ENCODE results near the gene FYN.
"Not testable (repeated sequence)": the region's sequence is repeated elsewhere in the genome, so short reads cannot be mapped to it uniquely, and the experiment has no call there.

Gene FYN

DNA sequence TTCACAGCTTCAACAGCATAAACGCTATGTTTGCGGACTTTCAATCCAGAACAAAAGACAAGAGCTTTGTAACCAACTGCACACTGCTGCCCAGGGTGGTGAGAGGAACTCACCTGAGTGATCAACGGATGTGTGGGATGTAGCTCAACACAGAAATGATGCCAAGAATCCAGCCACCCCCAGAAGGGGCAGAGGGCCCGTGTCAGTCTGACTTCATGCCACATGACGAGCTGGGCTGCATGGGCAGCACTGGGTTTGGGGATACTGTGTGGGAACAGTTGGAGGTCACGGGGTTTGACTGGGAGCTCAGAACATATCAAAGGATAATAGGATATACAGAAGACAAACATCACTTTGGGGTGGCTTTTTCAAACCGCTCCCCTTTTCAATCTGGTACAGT, 188.2 kb downstream of the FYN start:
- TF ChIP-seq, protein P1, sequence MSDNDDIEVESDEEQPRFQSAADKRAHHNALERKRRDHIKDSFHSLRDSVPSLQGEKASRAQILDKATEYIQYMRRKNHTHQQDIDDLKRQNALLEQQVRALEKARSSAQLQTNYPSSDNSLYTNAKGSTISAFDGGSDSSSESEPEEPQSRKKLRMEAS (IDR thresholded peaks at IDR 0.05; ENCODE audit: low read depth, low read length): no peak
- TF ChIP-seq POLR2A (IDR thresholded peaks at IDR 0.05; ENCODE audit: extremely low read depth, insufficient read length) (no peak), MYC (IDR thresholded peaks at IDR 0.05; ENCODE audit: low read depth, low read length) (no peak)
- TF ChIP-seq, protein P2, sequence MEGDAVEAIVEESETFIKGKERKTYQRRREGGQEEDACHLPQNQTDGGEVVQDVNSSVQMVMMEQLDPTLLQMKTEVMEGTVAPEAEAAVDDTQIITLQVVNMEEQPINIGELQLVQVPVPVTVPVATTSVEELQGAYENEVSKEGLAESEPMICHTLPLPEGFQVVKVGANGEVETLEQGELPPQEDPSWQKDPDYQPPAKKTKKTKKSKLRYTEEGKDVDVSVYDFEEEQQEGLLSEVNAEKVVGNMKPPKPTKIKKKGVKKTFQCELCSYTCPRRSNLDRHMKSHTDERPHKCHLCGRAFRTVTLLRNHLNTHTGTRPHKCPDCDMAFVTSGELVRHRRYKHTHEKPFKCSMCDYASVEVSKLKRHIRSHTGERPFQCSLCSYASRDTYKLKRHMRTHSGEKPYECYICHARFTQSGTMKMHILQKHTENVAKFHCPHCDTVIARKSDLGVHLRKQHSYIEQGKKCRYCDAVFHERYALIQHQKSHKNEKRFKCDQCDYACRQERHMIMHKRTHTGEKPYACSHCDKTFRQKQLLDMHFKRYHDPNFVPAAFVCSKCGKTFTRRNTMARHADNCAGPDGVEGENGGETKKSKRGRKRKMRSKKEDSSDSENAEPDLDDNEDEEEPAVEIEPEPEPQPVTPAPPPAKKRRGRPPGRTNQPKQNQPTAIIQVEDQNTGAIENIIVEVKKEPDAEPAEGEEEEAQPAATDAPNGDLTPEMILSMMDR (IDR thresholded peaks at IDR 0.05; ENCODE audit: low read depth, low read length): no peak
- H3K4me3 ChIP-seq (ENCODE audit: low read depth, low read length): no peak overlapping the region
- no peak for DNase-seq (ENCODE audit: low read depth)

DNA sequence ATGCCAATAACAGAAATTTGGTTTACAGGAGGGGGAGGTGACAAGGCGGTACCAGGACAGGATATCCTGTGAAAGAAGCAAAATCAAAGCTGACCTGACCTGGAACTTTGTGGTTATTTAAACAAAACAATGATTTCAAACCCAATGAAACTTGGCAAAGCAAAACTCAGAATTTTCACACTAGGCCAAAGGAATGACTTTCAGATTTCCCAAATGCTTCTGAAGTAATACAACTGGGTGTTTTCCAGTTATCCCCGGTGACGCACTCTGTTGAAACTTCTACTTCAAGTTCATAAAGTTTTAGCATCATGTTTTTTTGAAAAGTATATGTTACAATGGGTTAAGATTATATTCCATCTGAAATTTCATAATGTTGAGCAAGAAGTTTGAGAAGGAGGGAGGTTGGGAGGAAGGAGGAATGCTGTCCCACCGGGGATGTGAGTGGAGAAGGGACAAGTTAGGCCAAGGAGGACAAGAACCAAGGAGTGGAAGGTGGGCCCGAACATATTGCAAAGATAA, 189.4 kb downstream of the FYN start:
- no peak for DNase-seq (ENCODE audit: low read depth)
- TF ChIP-seq POLR2A (IDR thresholded peaks at IDR 0.05; ENCODE audit: extremely low read depth, insufficient read length) (no peak), MYC (IDR thresholded peaks at IDR 0.05; ENCODE audit: low read depth, low read length) (no peak)
- TF ChIP-seq, protein P2 (IDR thresholded peaks at IDR 0.05; ENCODE audit: low read depth, low read length): no peak
- TF ChIP-seq, protein P1 (IDR thresholded peaks at IDR 0.05; ENCODE audit: low read depth, low read length): no peak
- no peak overlapping the region for H3K4me3 ChIP-seq (ENCODE audit: low read depth, low read length)

DNA sequence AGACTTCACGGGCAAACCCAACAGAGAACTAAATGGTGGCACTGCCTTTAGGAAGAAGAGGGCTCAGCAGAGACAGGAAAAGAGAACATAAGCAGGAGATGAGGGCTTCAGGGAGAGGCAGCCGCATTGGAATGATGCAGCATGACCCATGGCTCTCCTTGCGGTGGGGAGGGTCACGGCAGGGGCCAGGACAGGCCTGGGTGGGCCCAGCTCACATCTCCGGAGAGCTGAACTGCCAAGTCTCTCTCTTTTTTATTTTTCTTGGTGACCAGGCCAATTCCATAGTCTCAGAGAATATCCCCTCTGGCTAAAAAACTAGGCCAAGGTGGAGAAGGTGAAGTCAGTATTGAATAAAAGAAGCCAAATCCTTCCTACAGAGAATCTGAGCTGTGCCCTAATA, 190.1 kb downstream of the FYN start:
- DNase-seq (ENCODE audit: low read depth): no peak

DNA sequence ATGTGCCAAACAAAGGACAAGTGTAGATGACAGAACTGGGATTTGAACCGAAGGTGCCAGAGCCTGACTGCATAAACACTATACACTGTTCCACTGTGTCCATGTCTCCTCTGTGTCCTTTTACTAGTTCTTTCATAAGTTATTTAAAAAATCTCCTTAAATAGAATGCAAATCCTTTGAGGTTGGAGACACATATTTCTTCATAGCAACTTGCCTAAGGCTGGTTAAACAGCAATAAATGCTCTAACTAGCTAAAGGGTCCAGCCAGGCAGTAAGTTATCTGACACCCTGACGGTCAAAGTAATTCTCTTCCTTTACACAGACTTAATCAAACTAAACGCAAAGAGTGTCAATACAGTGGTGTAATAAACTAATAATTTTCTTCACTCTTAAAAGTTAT, 191.4 kb downstream of the FYN start:
- TF ChIP-seq, protein P2 (IDR thresholded peaks at IDR 0.05; ENCODE audit: low read depth, low read length): no peak
- TF ChIP-seq, protein P1 (IDR thresholded peaks at IDR 0.05; ENCODE audit: low read depth, low read length): no peak
- TF ChIP-seq POLR2A (IDR thresholded peaks at IDR 0.05; ENCODE audit: extremely low read depth, insufficient read length) (no peak), MYC (IDR thresholded peaks at IDR 0.05; ENCODE audit: low read depth, low read length) (no peak)
- no peak for DNase-seq (ENCODE audit: low read depth)
- H3K4me3 ChIP-seq (ENCODE audit: low read depth, low read length): no peak overlapping the region

More for the DNA sequence above, 190.1 kb downstream of the FYN start:
- TF ChIP-seq POLR2A (IDR thresholded peaks at IDR 0.05; ENCODE audit: extremely low read depth, insufficient read length): no peak
- no peak for TF ChIP-seq MYC (IDR thresholded peaks at IDR 0.05; ENCODE audit: low read depth, low read length)
- TF ChIP-seq, protein P2 (IDR thresholded peaks at IDR 0.05; ENCODE audit: low read depth, low read length): no peak
- TF ChIP-seq, protein P1 (IDR thresholded peaks at IDR 0.05; ENCODE audit: low read depth, low read length): no peak
- no peak overlapping the region for H3K4me3 ChIP-seq (ENCODE audit: low read depth, low read length)

DNA sequence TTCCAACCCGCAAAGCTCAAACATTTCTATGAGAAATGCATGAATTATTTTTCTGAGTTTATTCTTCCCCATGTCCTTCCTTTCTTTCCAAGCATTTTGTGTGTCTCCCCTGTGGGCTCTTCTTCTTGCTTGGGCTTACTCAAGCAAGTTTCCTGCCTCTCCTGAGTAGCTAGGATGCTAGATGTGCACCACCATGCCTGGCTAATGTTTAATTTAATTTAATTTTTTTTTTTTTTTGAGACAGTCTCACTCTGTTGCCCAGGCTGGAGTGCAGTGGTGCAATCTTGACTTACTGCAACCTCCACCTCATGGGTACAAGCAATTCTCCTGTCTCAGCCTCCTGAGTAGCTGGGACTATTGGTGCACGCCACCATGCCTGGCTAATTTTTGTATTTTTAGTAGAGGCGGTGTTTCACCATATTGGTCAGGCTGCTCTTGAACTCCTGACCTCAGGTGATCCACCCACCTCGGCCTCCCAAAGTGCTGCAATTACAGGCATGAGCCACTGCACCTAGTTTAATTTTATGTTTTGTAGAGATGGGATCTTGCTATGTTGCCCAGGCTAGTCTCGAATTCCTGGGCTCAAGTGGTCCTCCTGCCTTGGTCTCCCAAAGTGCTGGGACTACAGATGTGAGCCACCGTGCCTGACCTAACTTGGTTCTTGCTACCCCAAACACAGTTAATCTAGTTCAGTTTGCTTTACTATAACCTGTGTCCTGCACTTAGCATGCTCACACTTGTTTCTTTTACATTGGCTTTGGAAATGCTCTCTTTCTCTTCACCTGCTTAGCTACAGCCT, 192.2 kb downstream of the FYN start:
- not testable (repeated sequence) for DNase-seq (ENCODE audit: low read depth); H3K4me3 ChIP-seq (ENCODE audit: low read depth, low read length)

DNA sequence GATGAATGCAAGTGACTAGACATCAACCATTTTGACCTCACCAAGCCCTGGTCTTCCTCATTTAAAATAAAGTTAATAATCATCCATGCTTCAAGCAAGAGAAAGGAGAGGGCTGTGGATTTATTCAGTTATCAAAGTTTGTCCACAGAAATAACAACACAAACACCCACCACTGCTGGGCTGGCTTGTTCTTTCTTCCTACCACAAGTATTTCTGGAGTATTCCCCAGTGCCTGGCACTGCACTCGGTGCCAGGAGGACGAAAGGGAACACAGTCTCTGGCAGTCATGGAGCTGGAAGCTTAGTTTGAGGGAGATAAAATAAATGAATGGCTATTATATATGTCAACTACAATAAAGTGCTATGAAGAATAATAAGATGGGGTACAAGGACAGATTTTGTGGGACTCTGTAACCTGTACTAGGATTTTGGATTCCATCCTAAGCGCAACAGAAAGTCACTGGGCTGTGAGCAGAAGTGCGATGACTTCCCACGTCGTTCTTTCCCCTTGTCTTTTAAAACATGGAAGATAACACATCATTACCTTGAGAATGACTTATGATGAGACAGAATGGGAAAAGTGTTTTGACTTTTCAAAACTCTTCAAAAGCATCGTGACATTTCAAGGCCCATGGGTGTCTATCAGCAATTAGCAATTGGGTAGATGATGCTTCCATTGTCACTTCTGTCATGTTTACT, 193.1 kb downstream of the FYN start:
- TF ChIP-seq, protein P2 (IDR thresholded peaks at IDR 0.05; ENCODE audit: low read depth, low read length): no peak
- TF ChIP-seq, protein P1 (IDR thresholded peaks at IDR 0.05; ENCODE audit: low read depth, low read length): no peak
- TF ChIP-seq MYC (IDR thresholded peaks at IDR 0.05; ENCODE audit: low read depth, low read length) (no peak), POLR2A (IDR thresholded peaks at IDR 0.05; ENCODE audit: extremely low read depth, insufficient read length) (no peak)
- H3K4me3 ChIP-seq (ENCODE audit: low read depth, low read length): no peak overlapping the region
- no peak for DNase-seq (ENCODE audit: low read depth)
